Heart right ventricle (tissue), 16 donors: Measurements from ENCODE around the gene ENO3. TPM values are rescaled to one million over a fixed set of nuclear protein-coding genes. Genes with fewer than 3 reads are reported as not detected.

Experiments
- ATAC-seq, 8 donors: fragments of 200-7000 bp; cut with Tn5 transposase; one replicate each; pipeline ENCODE4 v1.9.1; 2020; ENCODE audit warnings: mild to moderate bottlenecking in 8 of 8, moderate library complexity in 8 of 8, moderate number of reproducible peaks in 1 of 8
- DNase-seq, 2 donors: peaks; one replicate each; pipeline ENCODE4 v3.0.0-alpha.2; 2020
- H3K27ac ChIP-seq, 10 donors: fragments of 200-600 bp; sonication (generic) in 2 of 10; one replicate each; pipeline versions ENCODE4 v1.5.0 to v1.8.0; 2020 to 2022; ENCODE audit warnings: mild to moderate bottlenecking in 3 of 10
- H3K27me3 ChIP-seq, 7 donors: fragments of 200-600 bp; one replicate each; pipeline ENCODE4 v1.8.0; 2021 to 2022; ENCODE audit warnings: mild to moderate bottlenecking in 2 of 7
- H3K36me3 ChIP-seq, 9 donors: fragments of 200-600 bp; sonication (generic) in 1 of 9; one replicate each; pipeline versions ENCODE4 v1.5.0 to v1.8.0; 2020 to 2022; ENCODE audit warnings: mild to moderate bottlenecking in 2 of 9
- H3K4me1 ChIP-seq, 9 donors: fragments of 200-600 bp; sonication (generic) in 1 of 9; one replicate each; pipeline versions ENCODE4 v1.5.0 to v1.8.0; 2020 to 2022; ENCODE audit warnings: mild to moderate bottlenecking in 4 of 9
- H3K4me3 ChIP-seq, 10 donors: fragments of 200-600 bp; sonication (generic) in 2 of 10; one replicate each; pipeline versions ENCODE4 v1.5.0 to v1.8.0; 2020 to 2022; ENCODE audit warnings: mild to moderate bottlenecking in 7 of 10, moderate library complexity in 2 of 10
- H3K9me3 ChIP-seq, 11 donors: fragments of 200-600 bp in 10 of 11; sonication (generic) in 2 of 11; one replicate each; pipeline versions ENCODE4 v1.5.0 to v1.8.0; 2013 to 2022; ENCODE audit warnings: mild to moderate bottlenecking in 2 of 11, control low read depth in 1 of 11, moderate library complexity in 1 of 11
- CTCF ChIP-seq, 9 donors: fragments of 200-600 bp; sonication (generic) in 2 of 9; IDR thresholded peaks; one replicate each; pipeline versions ENCODE4 v1.5.0 to v1.8.0; 2021 to 2022; ENCODE audit warnings: antibody characterized with exemption in 9 of 9, mild to moderate bottlenecking in 5 of 9, moderate library complexity in 1 of 9
- WGBS, 2 donors: extraction: QIAGEN DNeasy Blood & Tissue Kit; methylation state at CpG; one replicate each; pipeline ENCODE4 v1.1.7; 2013; ENCODE audit warnings: inconsistent platforms in 1 of 2; 5-methylcytosine and 5-hydroxymethylcytosine counted together
- intact Hi-C, 10 donors: fragments of 100-400 bp; cut with DNase I; formaldehyde crosslinking; loops; one replicate each; pipeline versions ENCODE4 v1.11.1 to v1.14.2; 2022
- polyA plus RNA-seq, 2 donors: library from polyadenylated mRNA; stranded (reverse); fragments of 200-250 nt; gene quantifications; one replicate each; pipeline ENCODE4 v1.2.3, GENCODE V29; 2013
- total RNA-seq, 10 donors: library from RNA; stranded (reverse); fragmentation: NEBNext Ultra II Directional in 3 of 10; extraction: Animal tissue kit (Norgen Biotek cat#: 25700) in 3 of 10; gene quantifications; one replicate each; pipeline versions ENCODE4 v1.2.1 to v1.2.4, GENCODE V29; 2021 to 2023
- donor health status: Arrhythmogenic right ventricular cardiomyopathy.
- donor health status: ischemic (EF 13 %, LVEDD 7.1; RV severe dilation, severe dysfunction).
- donor health status: healthy with polysubstance abuse.
- donor health status: DM: no; HTN: yes; CAD: no.
- donor health status: DM: no; HTN: no; CAD: no.
- donor health status: ischemic (EF 25% LVEDD 6.9; RV normal size, moderate dysfunction).
- donor health status: ischemic (EF 25% LVEDD 5.7; RV mildly dilated, moderate dysfunction).
- donor health status: healthy.
- donor health status: DM: yes; HTN: yes; CAD: no.
- donor health status: Ischemic cardiomyopathy.
- donor health status: ischemic (EF 35%, LVEDD 5.7; RV mildly dilated, moderate dysfunction).
- donor health status: nonischemic (EF 11% LVEDD 7.7; RV severe dilation, severe dysfunction).
- donor health status: DM: yes; HTN: yes; CAD: no.
- donor health status: PGD.
- donor health status: ischemic (EF 29% LVEDD 5.4; RV normal size, mild dysfunction).
- donor health status: nonischemic (EF 23%, LVEDD 6.1; RV moderate dilation, normal function).

The ENO3 gene
- total and polyA plus RNA-seq, 12 donors: 143 to 1,668 (median 746) TPM

- peak overlapping the region in 3 of 10 donors; percentile 15 to 100 (median 95) for H3K4me3 ChIP-seq
- peak overlapping the region in 8 of 10 donors; percentile 14 to 100 (median 72) for H3K27ac ChIP-seq
- no peaks in the 10 kb centered on the region for H3K27me3 ChIP-seq
- no peaks in the 10 kb centered on the region for H3K9me3 ChIP-seq
- peaks cover 18 to 71% (median 57%) of the 10 kb centered on the region in 9 donors for H3K4me1 ChIP-seq
- 64 to 65% methylated on average over 8 of the region's 8 CpGs for WGBS, 2 donors
- ATAC-seq: no peak
- no peak for DNase-seq
- H3K36me3 ChIP-seq: peaks cover 0 to 59% (median 15%) of the 10 kb centered on the region in 9 donors
- intact Hi-C loops: loop anchor here in 3 of 10 donors (5.0 kb wide), 3 partner anchors 37 to 53 kb away; partner anchors contain the start of genes CAMTA2 (in 2 of the 3), INCA1 (in 1 of the 3) and KIF1C (in 1 of the 3)
- no peak for TF ChIP-seq CTCF (IDR thresholded peaks at IDR 0.05)
Observed at GRCh38 chr17:4944554-4945175, 6.3 kb upstream of the ENO3 start.

DNA sequence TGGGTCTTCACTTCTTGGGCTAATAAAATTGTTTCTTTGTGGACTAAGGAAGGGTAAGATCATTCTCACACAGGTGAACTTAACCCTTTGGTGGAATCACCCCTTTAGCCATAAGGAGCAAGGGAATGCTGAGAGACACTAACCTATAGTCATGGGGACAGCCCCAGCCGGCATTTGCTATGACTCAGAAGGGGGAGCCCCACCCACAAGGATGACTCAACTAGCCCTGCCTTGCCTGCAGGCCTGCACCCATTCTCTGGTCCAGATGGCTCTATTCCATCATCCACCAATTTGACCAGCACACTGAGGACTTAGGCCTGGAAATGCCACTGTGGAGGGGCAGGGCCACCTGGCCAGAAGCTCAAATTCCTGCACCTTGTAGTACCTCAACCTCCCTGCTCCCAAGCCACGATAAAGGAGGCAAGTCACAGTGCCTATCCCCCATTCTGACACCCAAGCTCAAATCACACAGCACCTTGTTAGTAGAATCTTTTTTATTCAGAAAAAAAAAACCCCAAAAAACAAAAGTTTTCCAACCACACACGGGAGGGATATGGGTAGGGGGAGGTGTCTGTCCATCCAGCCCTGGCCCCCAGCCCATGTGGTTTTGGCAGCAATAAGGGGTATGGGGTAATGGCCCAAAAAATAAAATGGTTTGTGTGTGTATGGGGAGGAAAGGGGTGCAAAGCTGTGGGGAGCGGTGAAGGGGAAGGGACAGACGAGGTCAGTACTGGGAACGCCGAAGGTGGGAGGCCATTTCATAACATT, 5.6 kb upstream of the ENO3 start:
- no peak for TF ChIP-seq CTCF (IDR thresholded peaks at IDR 0.05)
- H3K36me3 ChIP-seq: peaks cover 0 to 59% (median 15%) of the 10 kb centered on the region in 9 donors
- ATAC-seq (peak in 2 of 8 donors; percentile 23 to 29), DNase-seq (peak; percentile 49 to 68)
- peak overlapping the region in 9 of 10 donors; percentile 13 to 100 (median 46) for H3K27ac ChIP-seq
- no peaks in the 10 kb centered on the region for H3K27me3 ChIP-seq
- H3K4me3 ChIP-seq: peak overlapping the region in 6 of 10 donors; percentile 6 to 100 (median 55)
- H3K9me3 ChIP-seq: no peaks in the 10 kb centered on the region
- intact Hi-C loops: loop anchor here in 2 of 10 donors (5.0 kb wide), 2 partner anchors 38 to 52 kb away; partner anchors contain the start of genes INCA1 (in 1 of the 2) and KIF1C (in 1 of the 2)
- 50 to 58% methylated on average over 7 of the region's 7 CpGs for WGBS, 2 donors
- H3K4me1 ChIP-seq: peaks cover 22 to 75% (median 63%) of the 10 kb centered on the region in 9 donors

- DNase-seq: no peak
- no peak for TF ChIP-seq CTCF (IDR thresholded peaks at IDR 0.05)
- ATAC-seq: no peak
- 45 to 47% methylated on average over 4 of the region's 4 CpGs for WGBS, 2 donors
- Histone ChIP-seq H3K4me3 (peak overlapping the region in 8 of 10 donors; percentile 91 to 100 (median 98)), H3K27me3 (no peaks in the 10 kb centered on the region), H3K27ac (peak overlapping the region in 6 of 10 donors; percentile 13 to 100 (median 99)), H3K36me3 (peaks cover 0 to 59% (median 15%) of the 10 kb centered on the region in 9 donors), H3K4me1 (peaks cover 23 to 80% (median 65%) of the 10 kb centered on the region in 9 donors), H3K9me3 (no peaks in the 10 kb centered on the region)
- intact Hi-C loops: loop anchor here in 2 of 10 donors (5.0 kb wide), 2 partner anchors 39 to 51 kb away; partner anchors contain the start of genes INCA1 (in 1 of the 2) and KIF1C (in 1 of the 2)
Observed at GRCh38 chr17:4945944-4946280, 5.0 kb upstream of the ENO3 start.

DNA sequence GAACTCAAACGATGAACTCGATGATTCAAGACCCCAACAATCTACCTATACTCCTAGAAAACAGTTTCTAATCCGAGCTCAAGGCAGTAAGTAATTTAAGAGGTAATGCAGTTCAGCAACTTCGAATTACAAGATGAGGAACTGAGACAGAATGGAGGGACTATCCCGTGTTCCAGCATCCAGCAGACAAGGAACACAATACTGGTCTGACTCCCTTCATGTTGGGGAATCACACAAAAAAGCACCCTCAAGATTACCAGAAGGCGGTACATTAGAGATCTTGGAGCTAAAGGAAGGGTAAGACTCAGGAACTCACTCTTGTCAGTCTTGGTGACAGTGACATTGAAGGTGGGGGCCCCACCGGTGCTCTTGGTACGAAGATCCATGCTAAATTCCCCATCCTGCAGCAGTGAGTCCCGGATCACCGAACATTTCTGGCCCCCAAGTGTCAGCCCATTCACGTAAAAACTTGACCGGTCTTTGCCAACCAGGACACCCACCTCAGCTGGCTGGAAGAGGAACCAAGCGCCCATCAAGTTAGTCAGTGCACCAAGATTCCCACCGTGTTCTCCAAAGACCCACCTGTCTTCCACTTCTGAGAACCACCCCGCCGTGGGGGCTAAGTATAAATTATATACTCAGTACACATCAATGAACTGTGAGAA, 4.5 kb upstream of the ENO3 start:
- H3K9me3 ChIP-seq: no peaks in the 10 kb centered on the region
- no peak for ATAC-seq
- H3K36me3 ChIP-seq: peaks cover 0 to 59% (median 15%) of the 10 kb centered on the region in 9 donors
- peak overlapping the region; percentile 67 to 100 (median 98) for H3K4me3 ChIP-seq
- intact Hi-C loops: loop anchor here in 2 of 10 donors (5.0 kb wide), 2 partner anchors 39 to 51 kb away; partner anchors contain the start of genes INCA1 (in 1 of the 2) and KIF1C (in 1 of the 2)
- WGBS, 2 donors: 35 to 40% methylated on average over 16 of the region's 16 CpGs
- H3K27me3 ChIP-seq: no peaks in the 10 kb centered on the region
- peak overlapping the region in 9 of 10 donors; percentile 26 to 100 (median 99) for H3K27ac ChIP-seq
- peaks cover 19 to 79% (median 59%) of the 10 kb centered on the region in 9 donors for H3K4me1 ChIP-seq
- TF ChIP-seq CTCF (IDR thresholded peaks at IDR 0.05): no peak
- DNase-seq: no peak
